Cerebellar nuclear complex (tissue), 1 donor: Measurements from ENCODE around the gene KAT7.

Source experiments
- DNase-seq, 2 experiments: peaks; one replicate each; lab custom pipeline; 2025; lab: John Stamatoyannopoulos, UW

KAT7 gene

DNA sequence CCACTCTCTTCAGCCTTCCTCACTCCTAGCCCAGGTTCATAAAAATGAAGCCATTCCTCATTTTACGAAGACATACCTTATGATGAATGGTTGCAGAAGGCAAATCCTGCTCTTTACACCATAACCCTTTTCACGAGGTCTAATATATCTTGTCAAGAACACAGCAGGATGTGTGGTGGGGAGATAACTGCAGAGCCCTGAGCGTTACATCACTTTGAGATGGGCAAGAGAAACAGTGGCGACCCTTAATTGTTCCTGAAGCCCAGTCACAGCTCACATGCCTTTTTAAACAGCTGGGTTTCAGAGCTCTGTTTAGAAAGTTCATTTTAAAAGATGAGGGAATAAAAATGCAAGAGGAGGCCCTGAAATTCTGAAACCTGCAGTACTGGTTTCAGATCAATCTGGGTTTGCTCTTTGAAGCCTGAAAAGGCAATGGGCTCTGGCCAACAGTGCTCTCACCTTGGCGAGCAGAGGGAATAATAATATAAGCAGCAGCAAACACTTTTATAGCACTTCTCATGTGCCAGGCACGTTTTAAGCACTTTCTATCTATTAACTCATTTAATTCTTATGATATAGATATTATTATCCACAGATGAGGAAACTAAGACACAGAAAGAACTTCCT is 27.4 kb upstream of the KAT7 start:
- no peak for DNase-seq

DNA sequence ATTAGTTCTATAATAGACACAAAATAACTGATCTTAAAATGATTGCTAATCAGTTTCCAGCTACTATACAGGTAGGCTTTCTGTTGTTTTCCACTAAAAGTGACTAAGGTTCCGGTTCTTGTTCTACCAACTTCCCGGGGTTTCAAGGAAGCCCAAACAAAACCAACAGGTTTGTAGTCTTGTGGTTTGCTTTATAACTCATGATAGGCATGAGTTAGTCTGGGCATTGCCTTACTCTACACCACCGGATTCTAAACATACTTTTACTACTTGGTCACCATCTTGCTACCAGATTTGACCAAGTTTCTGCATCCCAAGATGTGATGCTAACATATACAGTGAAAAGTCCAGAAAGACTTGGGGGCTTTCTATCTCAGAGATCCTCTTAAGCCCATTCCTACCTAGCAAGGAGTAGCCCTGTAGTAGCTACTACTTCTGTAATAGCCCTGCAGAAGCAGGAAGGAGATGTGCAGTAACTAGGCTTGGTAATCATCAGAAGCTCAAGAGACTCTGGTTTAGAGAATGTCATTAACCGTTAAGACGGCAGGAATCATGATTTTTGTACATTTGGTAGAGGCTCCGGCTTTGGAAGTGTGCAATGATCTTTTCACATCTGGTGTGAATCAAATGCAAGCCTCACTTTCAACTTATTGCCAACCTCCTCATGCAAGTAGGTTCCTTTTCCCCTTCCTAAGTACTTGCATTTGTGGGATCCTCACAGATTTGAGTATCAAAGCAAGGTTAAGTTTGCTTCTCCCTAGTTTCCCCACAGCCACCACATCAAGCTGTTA is 26.1 kb upstream of the KAT7 start:
- no peak for DNase-seq

DNA sequence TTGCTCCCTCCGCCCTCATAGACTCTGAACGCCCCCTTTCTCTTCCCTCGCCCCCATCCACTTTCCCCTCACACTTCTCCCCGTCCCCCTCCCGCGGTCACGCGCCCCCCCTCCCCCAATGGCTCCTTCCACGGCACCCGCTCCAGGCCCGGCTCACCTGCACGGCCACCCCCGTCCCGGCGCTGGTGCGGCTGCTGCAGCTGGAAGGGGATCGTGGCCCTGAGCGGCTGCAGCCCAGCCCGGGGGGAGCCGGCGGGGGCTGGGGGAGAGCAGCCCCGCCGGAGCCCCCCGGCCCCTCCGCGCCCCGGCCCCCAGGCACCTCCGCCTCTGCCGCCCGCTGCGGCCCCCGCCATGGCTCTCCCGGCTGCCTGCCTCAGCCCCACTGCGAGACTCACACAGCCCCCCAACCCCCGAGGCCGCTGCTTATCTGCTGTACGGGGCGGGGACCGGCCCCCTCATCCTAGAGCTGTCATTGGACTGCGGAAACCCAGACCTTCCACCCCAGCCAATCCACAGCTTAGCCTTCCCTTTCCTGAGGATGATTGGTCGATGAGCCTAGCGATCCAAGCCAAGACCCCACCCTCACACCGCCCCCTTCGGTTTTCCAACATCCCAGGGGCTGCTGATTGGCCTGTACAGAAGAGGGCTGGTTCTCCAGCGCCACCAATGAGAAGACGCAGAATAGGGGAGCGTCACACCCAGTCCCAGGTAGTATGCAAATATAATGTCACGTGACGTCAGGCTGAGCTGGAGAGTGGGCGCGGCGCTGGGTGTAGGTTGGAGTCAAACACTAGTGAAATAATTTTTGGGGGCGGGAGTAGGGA is 24.5 kb upstream of the KAT7 start, which contains the start of gene FAM117A:
TSS of gene FAM117A (minus strand) at position 397 of the 824 bp plus-strand sequence. CDS start at position 353, 44 bp downstream.
- DNase-seq = peak; percentile 100

DNA sequence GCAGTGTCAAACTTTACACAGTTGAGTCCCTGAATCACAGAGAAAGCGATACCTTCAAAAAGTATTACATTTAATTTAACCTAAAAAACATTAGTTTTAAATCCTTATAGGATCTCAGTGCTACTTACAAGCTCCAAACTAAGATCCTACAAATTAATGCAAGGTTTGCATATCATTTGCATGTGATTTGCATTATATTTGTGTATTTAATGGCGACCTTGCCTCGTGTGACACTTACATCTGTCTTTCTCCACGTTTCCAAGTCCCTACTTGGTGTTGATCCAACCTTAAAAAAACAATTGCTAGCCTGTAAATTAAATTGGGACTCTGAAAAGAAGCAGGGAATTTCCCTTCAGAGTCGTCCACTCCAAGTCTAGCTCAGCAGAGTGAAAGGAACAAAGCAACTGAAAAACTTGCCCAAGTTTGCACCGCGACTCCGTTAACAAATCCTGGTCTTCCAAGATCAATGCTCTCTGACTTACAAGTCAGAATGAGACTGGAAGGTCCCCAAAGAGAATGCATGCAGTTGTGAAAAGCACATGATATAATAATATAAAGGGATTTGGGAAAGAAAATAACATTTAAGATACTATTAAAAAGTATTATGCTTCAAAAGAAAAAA is 23.8 kb upstream of the KAT7 start:
- DNase-seq = no peak

DNA sequence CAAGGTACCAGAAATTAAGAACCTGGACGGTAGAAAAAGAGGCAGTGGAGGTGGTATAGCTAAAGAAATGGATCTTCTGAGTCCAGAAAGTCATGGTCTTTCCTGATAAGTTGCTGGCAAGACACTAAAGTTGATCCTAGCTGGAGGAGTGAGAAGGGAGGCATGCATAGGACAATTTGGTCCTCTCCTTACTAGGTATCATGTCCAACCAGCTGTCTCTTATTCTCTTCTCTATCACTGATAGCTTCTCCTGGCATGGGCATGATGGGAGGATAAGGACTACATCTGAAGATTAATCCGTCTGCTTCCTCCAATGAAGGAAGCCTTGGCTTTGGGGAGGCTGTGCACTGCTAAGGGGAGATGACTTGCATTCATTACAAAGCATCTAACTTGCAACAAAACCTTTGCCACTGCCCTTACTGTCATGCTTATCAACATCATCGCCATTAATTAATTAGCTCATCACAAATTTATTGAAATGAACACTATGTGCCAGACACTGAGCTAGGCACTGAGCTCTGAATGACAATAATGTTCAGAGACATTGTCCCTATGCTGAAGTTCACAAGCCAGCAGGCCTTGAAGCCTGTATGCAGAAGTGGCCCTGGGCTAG is 21.5 kb upstream of the KAT7 start:
- DNase-seq = no peak

DNA sequence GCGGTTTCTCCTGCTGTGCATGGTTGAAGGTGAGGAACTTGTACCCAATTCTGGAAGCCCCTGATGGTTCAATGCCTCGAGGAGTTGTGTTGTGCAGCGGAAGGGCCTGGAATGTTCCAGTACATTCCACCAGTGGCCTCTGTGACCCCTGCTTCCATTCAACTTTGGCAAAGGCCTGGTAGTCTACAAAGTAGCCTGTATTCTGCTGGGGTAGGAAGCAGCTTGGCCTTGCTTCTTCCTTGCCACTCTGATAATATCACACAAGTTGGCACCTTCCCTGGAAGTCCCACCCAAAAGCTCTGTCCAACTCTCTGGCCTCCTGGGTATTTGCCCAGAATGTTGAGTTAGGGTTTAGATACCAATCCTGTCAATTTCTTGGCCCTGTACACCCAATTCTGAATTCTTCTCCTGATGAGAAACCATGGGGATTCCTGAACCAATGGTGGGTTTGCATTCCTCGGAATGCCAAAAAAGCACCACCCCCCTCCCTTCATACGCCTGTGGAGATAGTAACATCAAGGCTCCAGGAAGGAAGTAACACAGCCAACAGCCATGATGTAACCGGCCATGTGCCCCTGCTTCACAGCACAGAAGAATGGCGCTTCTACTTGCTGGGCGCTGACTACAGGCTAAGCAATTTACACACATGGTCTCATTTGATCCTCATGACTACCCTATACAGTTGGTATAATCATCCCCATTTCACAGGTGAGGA is 12.8 kb upstream of the KAT7 start:
- DNase-seq = no peak

DNA sequence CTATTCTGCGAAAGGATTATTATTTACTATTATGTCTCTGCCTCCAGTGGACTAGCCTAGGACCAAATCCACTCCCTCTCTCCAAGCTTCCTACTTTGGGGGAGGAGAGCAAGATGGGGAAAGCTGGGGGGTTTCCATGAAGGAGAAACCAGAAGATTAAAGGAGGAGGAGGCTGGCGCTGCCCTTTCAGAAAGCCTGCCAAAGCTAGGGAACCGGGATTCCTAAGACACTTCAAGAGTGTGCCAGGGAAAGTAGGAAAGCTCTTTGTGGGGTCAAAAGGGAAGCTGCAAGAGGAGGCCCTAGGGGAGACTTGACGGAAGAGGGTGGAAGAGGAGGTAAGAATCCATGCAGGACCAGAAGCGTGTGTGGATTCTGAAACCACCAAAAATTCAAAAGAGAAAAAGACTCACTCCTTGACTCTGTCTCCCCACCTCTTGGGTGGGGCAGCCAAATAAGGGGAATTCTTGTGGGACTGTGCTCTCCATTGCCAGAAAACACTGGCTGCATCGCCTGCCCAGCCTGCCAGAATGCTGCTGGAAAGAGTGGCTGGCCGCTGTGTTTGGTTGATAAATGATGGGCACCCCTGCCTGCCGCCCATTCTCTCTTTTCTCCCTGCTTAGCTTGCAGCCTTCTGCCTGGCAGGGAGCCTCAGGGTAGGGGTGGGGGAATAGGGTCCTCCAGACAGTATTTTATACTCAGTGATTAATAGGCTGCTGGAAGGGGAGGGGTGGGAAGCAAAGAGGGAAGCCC is 11.8 kb upstream of the KAT7 start:
- no peak for DNase-seq

DNA sequence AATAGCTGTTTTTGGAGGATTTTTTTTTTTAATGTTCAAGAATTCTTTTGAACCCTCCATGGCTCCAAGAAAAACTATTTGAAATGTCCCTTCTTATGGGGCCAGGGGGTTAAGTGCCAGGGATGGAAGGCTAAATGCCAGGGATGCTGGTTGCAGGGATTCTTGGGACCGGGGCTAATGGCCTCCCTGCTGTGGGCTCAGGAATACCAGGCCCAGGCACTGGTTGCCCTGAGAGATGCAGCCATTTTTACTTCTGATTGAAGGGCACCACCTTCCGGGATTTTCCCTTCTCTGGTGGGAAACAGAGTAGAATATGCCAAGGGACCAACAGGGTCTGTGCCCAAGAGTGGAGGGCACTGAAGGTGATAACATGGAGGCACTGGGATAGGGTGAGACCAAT is 10.9 kb upstream of the KAT7 start:
- DNase-seq = no peak

DNA sequence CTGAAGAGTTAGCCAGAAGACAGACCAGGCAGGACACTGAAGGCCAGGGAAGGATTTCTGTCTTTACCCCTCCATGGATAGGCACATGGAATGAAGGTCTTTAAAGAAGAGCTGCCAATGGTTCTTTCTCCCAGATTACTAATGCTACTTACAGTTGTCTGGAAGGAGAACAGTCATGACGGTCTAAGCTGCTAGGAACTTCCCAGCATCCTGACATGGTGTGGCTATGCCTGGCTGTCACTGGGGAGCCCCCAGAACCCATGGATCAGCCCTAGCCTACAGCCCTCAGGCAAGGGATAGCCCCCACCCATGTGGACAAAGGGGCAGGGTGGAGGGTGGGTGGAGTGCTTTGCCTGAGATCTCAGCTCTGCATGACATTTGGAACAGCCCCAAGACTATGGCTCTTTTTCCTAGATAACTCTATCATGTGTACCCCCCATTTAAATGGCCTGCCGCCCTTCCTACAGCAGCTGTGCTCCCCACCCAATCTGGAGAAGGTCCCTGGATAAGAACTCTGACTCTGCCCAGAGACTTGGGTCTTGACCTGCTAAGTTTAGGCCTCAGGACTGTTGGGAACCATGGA is 9.2 kb upstream of the KAT7 start:
- no peak for DNase-seq

DNA sequence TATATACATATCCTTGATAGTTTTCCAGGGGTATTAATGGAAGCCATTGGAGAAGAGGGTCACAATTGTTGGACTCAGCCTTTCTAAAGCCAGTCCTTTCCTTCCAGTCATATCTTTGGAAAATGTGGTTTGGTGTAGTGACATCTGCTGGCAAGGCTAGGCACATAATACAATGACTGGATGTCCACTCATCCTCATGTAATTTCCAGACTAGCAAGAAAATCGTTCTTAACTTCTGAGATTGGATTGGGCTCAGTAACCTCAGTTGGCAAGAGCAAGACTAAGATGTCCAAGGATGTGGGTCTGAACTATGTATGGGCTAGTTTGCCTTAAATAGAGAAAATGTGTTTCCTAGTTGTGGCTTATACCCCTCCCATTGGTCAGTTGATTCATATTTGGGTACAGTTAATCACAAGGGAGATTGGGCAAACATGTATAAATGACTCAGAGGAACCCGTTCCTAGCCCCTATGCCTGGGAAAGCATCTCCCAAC is 8.7 kb upstream of the KAT7 start:
- peak in 1 of 2 experiments; percentile 6 for DNase-seq

DNA sequence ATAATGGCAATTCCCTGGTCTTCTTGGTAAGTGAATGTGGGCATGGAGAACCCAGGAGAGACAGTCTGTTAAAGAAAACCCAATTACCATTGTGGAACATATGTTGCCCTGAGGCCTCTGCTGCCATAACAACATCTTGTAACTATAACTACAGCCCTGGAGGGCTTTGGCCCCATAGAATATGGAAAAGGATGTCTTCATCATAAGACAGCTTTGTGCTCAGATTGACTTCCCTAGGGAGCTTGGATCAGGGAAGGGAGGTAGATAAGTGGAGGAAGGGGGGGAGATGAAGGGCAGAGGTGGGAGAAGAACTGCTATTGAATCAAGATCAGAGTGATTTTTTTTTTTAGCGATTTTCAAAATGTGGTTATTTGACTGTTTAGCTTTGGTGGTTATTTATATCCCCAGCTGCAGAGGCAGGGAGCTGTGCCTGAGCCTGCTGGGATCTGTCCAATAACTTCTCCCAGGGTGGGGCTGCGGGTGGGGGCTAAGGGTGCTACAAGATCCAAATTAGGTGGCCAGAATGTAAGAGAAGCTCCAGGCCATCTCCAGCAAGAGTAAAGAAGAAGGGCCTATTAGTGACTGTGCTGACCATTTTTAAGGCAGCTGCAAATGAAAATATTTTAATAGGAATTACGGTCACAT is 5.3 kb upstream of the KAT7 start:
- DNase-seq = no peak

DNA sequence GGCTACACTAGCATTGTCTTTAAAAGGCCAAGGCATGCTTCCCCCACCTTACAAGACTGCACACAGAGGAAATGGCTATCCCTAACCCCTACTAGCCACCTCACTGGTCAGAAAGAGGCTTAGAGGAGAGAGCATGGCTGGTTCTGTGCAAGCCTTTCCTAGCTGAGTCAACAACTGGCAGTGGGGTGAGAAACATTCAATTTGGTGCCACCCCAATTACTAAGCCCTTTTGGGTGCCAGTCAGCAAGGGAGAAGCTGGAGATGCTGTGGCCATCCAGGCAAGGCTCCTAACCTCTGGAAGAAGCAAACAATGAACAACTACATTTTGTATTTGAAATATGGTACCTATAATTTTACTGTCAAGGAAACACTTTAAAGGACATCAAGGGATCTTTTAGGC is 4.7 kb upstream of the KAT7 start:
- DNase-seq = no peak

DNA sequence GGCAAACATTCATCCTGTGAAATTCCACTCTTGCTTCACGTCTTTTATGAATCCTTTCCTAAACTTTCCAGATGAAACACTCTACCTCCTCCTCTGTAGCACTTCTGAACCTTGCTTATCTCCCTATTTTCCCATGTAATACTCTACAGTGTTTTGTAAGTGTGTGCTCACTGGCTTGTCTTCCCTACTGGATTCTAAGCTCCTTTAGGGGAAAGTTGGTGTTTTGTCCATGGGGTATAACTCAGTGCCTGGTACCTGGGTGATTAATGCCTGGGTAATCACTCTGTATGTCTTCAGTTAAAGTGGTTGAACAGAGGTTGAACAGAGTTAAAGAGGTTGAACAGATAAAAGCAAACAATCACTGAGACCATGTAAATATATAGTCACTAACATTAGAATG is 3.8 kb upstream of the KAT7 start:
- no peak for DNase-seq

DNA sequence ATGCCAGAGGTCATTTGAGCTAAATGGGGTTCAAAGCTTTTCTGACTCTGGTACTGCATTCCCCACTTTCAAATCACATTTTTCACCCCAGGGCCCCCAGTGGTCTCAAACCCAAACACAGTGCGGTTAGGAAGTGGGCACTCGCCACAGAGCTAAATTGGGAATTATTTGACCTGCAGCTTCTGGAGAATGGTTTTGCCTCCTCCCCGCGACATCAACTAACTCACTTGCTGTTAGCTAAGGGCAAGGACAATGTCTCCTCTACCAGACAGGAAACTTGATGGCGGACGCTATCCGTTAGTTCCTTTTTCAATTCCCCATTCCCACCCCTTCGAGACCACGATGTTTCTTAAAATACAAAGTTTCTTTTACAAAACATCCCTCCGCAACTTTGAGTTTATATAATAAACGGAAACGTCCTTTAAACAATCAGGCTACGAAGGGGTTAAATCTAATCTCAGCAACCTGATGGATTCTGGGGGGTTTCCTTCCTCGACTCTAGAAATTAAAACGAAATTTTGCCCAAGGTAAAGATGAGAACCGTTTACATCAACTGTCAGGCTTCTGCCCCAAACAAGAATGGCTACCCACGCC is 500 bp upstream of the KAT7 start:
- DNase-seq = no peak

DNA sequence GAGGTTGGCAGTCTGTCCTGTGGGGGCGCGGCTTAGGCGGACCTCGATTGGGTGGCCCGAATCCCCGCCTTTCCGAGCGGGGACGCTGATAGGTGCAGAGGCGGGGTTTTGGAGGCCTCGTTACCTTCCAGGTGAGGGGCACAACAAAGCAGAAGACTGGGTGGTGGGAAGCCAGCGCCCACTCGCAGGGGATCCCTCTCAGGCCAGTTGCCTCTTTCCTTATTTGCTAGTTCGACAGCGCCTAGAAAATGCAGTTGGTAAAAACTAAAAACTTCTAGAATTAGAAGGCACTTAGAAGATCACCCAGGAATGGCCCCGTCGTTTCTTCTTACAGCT is 730 bp downstream of the KAT7 start:
- DNase-seq = no peak

DNA sequence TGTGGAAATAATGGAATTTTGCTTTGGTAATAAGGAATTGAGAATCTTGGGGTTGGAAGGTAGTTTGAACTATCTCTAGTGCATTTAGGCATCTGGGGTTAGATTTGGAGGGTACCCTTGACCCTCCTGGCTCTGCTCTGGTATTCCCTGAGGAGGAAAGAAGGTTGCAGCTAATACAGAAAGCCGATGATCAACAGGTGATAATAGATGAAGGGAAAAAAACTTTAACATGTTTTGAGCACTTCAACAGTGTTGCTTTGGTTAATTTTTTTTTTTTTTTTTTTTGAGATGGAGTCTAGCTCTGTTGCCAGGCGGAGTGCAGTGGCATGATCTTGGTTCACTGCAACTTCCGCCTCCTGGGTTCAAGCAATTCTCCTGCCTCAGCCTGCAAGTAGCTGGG is 4.8 kb downstream of the KAT7 start:
- no peak for DNase-seq

DNA sequence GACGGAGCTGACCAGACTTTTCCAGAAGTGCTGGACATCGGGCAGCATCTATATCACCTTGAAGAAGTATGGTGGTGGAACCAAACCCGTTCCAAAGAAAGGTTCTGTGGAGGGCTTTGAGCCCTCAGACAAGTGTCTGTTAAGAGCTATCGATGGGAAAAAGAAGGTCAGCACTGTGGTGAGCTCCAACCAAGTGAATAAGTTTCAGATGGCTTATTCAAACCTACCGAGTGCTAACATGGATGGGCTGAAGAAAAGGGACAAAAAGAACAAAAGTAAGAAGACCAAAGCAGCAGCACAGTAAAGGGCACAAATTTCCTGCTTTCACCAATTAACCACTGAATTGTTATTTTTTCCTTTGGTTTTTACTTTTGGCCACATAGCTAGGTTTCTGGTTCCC is 6.9 kb downstream of the KAT7 start:
- DNase-seq = no peak

DNA sequence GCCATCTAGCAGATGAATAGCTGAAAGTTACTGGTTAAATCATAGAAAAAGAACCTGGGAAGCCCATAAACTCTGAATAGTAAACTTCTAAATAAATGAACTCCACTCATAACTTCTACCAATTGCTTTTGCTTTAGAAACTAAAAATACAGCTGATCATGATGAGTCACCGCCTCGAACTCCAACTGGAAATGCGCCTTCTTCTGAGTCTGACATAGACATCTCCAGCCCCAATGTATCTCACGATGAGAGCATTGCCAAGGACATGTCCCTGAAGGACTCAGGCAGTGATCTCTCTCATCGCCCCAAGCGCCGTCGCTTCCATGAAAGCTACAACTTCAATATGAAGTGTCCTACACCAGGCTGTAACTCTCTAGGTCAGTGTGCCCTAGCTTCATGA is 9.7 kb downstream of the KAT7 start:
- no peak for DNase-seq

DNA sequence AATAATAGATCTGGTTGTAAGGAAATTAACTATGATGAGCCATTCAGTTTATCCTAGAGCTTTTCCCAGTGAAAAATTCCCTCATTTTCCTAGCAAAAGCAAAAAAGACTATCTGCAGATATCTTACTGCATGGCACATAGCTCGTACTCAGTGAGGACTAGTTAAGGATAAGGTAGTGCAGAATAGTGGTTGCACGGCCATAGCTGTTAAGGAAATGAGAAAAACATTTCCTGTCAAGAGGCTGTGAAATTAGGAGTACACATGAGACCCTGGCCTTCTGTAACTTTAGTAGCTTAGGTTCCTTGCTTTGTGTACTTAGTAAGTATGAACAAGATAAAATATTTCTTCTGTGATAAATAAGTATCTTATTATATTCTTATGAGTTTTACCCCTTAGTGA is 10.3 kb downstream of the KAT7 start:
- no peak for DNase-seq
